GM19328 (cell line): ENCODE data around the gene ALDH3B2.
"Not testable (repeated sequence)": the region's sequence is repeated elsewhere in the genome, so short reads cannot be mapped to it uniquely, and the experiment has no call there.

Experiments used
- ATAC-seq: cut with Tn5 transposase; IDR thresholded peaks from one replicate; pipeline ENCODE4 v1.9.1; 2021; ENCODE audit warnings: mild to moderate bottlenecking, moderate library complexity; ENCODE audit not compliant: unreplicated experiment

The ALDH3B2 gene

GRCh38 chr11:67687986-67688385 lies 13.6 kb upstream of the ALDH3B2 start:
- ATAC-seq, result no peak

GRCh38 chr11:67685641-67686332 lies 11.4 kb upstream of the ALDH3B2 start:
- not testable (repeated sequence) for ATAC-seq

DNA sequence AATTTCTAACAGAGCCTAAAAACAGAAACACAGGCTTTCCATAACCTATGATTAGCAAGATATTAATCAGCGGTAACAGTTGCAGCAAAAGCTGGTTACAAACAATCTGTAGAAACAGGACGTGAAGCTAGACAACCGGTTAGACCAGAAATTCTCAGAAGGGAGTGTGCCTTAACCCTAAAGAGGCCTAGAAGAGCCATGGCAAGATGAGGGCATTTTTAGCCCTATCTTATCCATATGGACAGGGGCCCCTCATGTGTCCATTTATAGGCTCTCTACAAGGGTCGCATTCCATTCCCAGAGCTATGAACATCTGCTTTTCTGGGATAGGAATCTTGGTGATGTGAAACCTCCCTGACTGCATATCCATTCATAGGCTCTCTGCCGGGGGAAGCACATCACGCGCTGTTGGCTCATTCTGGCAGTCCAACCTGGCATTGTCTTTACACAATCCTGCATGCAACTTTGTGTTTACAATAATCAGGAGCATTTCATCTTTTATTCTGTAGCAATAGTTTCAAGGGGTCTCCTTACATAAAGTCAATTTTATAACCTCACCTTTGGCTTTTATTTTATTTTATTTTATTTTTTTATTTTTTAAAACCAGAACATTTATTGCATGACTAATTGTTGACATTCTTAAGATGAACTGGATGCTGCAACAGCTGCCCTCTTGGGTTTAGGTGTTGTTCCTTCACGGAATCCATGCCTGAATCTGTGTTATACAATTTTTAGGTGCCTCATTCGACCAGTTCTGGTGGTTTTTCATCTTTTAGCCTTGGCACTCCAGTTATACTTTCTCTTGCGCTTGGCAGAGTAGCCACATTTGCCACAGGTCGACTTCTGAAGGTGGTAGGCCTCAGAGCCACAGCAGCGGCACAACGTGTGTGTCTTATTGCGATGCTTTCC lies 8.0 kb upstream of the ALDH3B2 start:
- ATAC-seq, result not testable (repeated sequence)

GRCh38 chr11:67680696-67681470 lies 6.5 kb upstream of the ALDH3B2 start:
- no peak for ATAC-seq

DNA sequence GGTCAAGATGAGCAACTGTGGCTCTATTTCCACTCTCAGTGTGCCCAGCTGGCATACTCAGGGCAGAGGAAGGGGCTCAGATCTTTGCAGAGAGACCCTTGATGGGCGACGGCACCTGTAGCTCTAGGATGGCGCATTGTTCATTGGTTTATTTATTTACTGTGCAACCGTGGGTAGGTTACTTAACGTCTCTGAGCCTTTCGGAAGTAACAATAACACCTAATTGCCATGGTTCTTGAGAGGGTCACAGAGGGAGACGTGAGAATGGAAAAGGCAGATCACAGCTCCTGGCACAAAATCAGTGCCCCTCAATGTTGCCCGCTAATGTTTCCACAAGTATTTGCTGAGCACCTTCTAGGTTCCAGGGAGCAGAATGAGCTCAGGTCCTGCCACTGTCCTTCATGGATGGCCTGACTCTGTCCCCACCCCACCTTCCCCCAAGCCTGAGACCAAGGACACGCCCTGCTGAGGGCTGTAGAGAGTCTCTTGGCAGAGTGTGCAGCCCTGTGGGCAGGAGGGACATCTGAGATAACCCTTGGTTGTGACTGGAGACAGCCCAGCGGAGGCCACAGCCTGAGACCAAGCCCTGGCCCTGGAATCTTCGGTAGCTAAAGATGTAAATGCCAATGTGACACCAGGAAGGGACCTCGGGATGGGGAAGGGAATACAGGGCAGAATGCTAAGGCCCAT lies 780 bp upstream of the ALDH3B2 start:
- no peak for ATAC-seq

GRCh38 chr11:67673902-67674301 lies 521 bp downstream of the ALDH3B2 start:
- ATAC-seq, result no peak

DNA sequence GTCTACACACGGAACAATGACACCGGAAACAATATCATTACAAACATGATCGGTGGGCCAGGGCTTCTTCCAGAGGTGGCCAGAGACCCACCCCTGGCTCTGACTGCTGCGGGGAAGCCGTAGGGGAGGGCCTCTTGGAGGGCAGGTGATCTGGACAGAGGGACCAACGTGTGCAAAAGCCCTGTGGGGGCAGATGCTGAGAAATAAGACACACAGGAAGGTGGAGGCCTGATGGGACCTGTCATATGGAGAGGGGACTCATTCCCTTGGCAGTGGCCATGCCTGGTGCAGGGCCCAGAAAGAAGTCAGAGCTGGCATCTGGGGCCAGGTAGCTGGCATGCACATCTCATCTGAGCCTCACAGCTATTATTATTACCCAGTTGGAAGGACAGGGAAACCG lies 1.1 kb downstream of the ALDH3B2 start:
- ATAC-seq, result no peak

GRCh38 chr11:67671211-67671520 lies 3.3 kb downstream of the ALDH3B2 start:
- ATAC-seq, result no peak

DNA sequence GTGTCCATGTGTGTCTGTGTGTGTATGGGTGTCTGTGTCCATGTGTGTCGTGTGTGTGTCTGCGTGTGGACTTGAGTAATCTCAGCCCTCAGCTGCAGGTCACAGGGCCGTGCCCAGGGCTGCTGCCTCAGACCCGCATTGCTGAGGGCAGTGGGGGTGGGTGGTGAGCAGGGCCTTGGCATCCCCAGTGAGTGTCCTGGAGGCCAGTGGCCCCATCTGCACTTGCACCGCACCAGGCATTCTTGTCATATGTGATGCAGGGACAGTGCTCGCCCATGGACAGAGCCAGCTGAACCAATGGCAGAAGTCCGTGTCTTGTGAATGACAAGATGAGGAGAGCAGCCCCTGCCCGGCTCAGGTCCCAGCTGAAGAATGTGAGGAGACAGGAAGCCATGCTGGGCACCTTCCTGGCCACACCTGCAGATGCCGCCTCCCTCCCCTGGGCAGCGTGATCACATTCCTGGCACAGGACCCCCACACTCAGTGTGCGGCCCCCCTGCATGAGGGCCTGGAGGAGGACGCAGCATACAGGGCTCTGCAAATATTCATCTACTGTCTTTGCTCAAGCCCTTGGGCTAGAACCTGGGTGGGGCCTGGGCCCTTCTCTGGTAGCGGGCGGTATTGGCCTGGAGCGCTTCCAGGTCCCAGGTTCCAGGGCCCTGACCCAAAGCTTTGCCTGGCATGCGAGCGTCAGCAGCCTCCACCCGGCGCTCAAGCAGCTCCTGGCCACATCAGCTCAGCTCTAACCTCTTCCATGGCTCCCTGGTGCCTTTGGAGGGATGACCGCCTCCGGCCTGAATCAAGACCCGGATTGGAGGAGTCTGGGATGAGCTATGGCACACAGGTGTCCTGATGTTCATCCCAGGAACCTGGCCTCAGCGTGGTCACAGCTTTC lies 3.9 kb downstream of the ALDH3B2 start:
- no peak for ATAC-seq

- no peak for ATAC-seq
Observed at GRCh38 chr11:67668192-67668551, 6.3 kb downstream of the ALDH3B2 start.

- no peak for ATAC-seq
Observed at GRCh38 chr11:67667490-67668191, 6.8 kb downstream of the ALDH3B2 start.

DNA sequence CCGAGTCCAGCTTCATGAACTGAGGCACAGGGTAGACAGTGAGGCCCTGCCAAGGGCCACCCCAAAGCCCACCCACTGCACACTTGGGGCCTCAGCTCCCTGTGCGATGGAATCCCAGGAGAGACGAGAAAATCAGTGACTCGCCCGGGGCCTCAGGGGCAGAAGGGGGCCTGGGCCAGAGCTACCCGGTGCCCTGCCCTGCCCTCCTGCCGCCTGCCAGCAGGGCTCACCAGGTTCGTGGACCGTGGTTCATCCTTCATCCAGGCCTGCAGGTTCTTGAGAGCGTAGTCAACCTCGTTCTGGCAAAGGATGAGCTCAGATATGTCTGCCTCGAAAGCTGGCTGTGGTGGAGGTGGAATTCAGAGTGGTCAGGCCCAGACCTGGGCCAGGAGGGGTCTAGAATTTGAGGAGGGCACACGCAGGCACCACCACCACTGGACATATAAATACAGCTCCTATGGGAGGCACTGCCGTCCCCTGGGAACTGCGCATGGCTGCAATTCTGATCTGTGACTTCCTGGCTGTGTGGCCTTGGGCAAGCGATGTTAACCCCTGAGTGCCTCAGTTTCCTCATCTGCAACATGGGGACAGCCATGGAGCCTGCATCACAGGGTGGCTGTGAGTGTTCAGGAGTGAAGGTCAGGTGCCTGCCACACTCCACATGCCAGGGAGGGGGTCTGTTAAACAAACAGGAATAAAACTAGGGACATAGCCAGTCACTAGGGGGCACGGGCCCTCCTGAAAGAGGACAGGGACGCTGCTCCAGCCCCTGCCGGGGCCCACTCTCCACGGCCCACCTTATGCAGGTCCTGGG lies 7.5 kb downstream of the ALDH3B2 start:
- no peak for ATAC-seq

DNA sequence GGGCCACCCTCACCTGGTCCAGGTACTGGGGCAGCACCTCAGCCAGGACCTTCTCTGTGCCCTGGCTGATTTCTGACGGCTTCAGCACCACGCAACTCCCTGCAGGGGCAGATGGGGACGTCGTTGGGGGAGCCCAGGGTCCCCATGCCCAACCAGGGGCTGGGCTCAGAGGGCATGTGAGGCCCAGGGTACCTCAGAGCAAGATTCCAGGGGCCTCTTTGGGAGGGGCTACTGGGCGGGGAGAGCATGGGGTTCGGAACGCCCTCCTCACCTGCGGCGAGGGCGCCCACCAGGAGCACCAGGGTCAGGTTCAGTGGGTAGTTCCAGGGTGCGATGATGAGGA lies 8.1 kb downstream of the ALDH3B2 start:
- no peak for ATAC-seq

DNA sequence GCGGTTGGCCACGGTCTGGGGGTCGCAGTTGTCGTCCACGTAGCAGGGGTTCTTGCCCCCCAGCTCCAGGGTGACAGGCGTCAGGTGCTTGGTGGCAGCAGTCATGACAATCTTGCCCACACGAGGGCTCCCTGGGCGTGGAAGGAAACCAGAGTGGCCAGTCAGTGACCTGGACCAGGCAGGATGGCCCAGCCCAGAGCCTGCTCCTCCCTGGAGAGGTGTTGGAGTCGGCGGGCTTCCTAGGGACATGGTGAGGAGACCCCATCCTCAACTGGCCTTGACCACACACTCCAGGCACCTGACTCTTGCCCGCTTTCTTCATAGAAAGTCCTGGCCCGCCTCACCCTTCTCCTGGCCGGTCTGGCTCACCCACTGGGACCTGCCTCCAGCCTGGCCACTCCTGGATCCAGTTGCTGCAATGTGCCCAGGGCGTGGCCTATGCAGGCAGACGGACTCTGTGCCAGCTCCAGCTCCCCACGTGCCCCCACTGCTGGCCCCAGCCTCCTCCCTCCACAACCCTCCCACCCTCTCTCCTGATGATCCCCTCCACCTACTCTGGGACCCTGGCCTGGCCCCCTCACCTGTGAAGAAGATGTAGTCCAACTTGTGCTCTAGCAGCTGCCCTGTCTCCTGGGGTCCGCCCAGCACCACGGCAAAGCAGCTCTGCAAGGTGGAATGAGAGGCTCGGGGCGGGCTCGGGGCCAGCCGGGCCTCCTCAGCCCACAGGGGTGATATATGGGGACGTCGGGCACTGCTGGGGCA lies 8.7 kb downstream of the ALDH3B2 start:
- no peak for ATAC-seq

DNA sequence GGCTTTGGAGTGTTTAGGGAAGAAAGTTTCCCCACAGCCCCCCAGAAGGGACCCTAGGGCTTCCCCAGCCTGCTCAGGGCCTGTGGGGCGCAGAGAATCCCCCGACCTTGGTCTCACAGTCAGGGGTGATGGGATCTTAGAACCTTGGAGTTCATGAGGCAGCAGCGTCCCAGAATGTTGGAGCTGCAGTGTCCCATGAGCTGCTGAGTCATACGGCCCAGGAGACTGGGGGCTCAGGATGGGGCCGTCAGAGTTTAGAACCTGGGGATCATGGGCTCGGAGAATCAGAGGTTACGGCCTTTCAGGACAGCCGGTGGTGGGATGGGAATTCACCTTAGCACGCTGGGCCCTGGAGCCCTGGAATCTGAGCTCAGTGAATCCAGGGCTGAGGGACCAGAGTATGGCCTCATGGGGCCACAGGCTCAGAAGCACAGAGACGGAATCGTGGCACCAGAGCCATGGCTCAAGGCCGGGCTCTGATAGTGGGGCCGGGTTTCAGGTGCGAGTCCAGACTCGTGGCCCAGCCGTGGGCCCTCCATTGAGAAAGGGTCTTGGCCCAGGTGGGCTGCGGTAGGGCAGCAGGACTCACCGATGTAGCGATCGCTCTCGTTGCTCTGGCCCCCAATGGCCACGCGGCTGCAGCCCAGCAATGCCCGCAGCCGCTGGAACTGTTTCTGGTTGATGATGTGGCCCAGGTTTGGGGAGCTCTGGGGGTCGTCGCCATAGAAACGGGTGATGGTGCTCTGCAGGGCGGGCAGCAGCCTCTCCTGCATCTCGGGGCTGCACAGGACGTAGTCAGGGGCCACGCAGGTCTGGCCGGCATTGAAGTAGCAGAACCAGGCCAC lies 9.5 kb downstream of the ALDH3B2 start:
- ATAC-seq, result no peak

- no peak for ATAC-seq
Observed at GRCh38 chr11:67664213-67664585, 10.2 kb downstream of the ALDH3B2 start.

DNA sequence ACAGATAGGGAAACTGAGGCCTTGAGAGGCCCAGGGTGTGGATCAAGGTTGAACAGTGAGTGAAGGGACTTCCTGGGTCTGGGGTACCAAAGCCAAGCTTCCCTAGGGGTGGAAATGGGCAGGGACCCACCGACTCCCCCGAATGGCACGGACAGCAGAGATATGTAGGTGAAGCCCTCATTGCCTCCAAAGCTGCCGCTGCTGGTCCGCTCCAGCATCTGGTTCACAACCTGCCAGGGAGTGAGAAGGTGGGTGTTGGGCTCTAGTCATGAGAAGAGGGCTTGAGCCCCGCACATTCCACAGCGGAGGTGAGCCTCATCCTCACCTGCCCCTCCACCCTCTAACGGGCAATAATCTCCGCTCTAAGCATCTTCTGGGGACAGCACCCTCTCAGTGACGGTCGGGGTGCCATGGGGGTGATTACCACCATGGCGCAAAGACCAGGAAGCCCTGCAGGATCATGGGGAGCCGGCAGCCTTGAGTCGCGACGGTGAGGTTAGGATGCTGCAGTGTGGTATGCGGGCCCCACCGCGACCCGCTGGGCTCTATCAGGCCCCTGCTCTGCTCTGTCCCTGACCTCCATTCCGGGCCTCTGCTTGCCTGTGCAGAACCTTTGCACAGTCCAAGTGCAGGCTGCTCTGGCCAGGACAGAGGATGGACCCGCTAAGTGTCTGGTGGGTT lies 10.8 kb downstream of the ALDH3B2 start:
- no peak for ATAC-seq
